Left ventricle myocardium superior (tissue), 1 donor: ENCODE measurements around the gene PICALM. TPM values are rescaled to one million over a fixed set of nuclear protein-coding genes. Genes with fewer than 3 reads are reported as not detected.
"Not testable (repeated sequence)": the region's sequence is repeated elsewhere in the genome, so short reads cannot be mapped to it uniquely, and the experiment has no call there.

Experiments used
- ATAC-seq: fragments of 200-7000 bp; cut with Tn5 transposase; one replicate; pipeline ENCODE4 v1.9.1; 2020; ENCODE audit warnings: mild to moderate bottlenecking, moderate library complexity
- DNase-seq: peaks from one replicate; pipeline ENCODE4 v3.0.0-alpha.2; 2020
- intact Hi-C: fragments of 100-400 bp; cut with micrococcal nuclease; formaldehyde crosslinking; loops from one replicate; pipeline ENCODE4 v1.11.0; 2022
- total RNA-seq: library from RNA; stranded (reverse); fragmentation: NEBNext Ultra II Directional; extraction: Animal tissue kit (Norgen Biotek cat#: 25700); gene quantifications from one replicate; pipeline ENCODE4 v1.2.1, GENCODE V29; 2021
- donor health status: DM: no; HTN: yes; CAD: no; lungs with severe emphysema.

PICALM gene
- total RNA-seq, 1 donor from 2014 or later = 122 TPM

- ATAC-seq (no peak), DNase-seq (no peak)
- intact Hi-C loops = no loop called here
Measured at GRCh38 chr11:86014221-86014620, 54.7 kb downstream of the PICALM start.

- DNase-seq (no peak), ATAC-seq (no peak)
- intact Hi-C loops = no loop called here
Measured at GRCh38 chr11:86013713-86014112, 55.2 kb downstream of the PICALM start.

DNA sequence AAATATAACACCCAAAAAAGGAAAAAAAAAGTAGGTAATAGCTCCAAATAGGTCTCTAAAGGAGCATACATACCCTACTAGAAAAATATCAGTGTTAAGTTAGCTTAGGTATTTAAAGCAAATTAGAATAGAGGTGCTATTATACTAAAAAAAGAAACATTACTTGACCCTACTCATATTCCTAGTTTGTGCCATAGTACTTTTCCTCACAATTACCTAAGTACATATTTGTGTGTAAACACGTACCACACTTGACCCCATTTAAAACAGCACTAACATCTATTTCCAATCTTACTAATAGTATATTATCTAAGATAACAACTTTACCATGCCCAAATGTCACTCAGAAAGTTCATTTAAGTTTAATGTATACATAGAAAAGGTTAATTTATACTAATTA lies 57.7 kb downstream of the PICALM start:
- ATAC-seq = no peak
- intact Hi-C loops = no loop called here
- no peak for DNase-seq

DNA sequence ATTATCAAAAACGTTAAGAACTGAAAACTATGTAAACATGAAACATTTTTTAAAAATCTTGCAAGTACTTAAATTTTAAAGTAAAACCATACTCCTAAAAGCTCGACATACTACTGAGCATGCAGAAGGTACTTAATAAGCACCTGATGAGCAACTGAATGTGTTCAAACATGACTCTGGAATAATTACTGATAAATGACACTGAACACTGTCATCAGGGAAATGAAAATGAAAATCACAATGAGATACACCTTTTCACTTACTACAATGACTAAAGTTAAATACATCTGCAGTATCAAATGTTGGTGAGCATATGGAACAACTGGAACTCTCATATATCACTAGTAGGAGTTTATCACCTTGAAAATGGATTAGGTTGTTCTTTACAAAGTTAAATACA lies 65.2 kb downstream of the PICALM start:
- intact Hi-C loops = no loop called here
- ATAC-seq = no peak
- no peak for DNase-seq

DNA sequence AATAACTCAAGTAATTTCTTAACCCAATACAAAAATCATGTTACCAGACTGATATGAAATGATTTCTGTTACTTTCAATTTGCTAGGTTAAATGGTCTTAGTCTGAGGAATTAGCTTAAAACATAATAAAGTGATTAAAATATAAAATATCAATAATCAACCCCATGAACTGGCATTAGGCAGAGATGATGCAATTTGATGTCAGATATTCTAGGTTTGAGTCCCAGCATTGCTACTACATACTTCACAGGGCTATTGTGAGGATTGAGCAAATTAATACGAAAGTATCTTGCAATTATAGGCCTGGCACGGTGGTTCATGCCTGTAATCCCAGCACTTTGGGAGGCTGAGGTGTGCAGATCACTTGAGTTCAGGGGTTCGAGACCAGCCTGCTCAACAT lies 66.5 kb downstream of the PICALM start:
- ATAC-seq (no peak), DNase-seq (no peak)
- intact Hi-C loops = no loop called here

DNA sequence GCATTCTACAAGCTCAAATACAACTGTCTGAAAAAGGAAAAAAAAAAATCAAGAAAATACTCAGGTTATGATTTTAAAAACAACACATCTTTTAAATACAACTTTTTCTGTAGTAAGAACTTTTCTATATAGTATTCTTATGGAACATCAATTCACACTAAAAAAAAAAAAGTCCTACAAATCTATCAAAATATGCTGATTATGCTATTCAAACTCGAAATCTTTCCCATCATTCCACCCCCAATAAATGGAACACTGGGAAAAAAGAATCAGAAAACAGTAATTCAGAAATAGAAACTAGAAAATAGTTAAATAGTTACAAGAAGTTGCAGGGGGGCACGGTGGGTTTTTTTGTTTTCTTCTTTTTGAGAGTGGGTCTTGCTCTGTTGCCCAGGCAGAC lies 77.4 kb downstream of the PICALM start:
- intact Hi-C loops = no loop called here
- DNase-seq (no peak), ATAC-seq (no peak)

GRCh38 chr11:85989746-85990145 lies 79.1 kb downstream of the PICALM start:
- intact Hi-C loops = no loop called here
- ATAC-seq = no peak
- no peak for DNase-seq

DNA sequence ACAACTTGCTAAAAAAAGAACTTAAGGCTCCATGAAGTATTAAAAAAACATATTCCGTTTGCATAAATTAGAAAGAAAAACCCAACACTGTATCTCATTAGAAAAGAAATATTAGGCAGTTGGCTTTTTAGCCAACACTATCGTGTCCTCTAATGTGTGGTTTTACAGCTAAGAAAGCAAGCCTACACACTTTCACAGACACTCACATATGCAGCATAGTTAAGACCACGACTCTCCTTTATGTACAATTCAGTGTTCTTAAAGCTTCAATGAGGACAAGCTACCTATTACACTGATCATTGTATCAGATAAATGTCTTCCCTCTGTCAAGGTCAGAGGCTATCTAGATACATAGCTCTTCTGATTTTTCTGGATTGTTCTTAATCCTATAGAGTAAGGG lies 80.1 kb downstream of the PICALM start:
- no peak for ATAC-seq
- DNase-seq = no peak
- intact Hi-C loops = no loop called here

DNA sequence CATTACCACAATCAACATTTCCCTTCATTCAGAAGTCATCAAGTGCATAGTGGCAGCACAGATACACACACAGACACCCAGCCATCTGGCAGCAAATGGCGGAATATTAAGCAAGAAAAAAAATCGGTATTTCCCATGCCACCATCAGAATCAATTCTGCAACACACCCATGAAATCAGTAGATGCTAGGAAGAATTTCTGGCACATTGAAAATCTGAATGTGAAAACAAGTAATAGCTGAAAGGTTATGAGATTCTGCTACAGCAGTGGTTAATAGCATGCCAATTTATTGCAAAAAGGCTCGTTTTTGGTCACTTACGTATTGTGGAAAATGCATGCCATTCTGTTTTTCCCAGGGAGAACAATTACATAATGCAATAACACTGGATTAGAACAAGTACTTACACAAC lies 91.1 kb downstream of the PICALM start:
- intact Hi-C loops = no loop called here
- peak; percentile 81 for ATAC-seq
- no peak for DNase-seq

- ATAC-seq (no peak), DNase-seq (no peak)
- intact Hi-C loops = no loop called here
Measured at GRCh38 chr11:85976525-85976924, 92.4 kb downstream of the PICALM start.

DNA sequence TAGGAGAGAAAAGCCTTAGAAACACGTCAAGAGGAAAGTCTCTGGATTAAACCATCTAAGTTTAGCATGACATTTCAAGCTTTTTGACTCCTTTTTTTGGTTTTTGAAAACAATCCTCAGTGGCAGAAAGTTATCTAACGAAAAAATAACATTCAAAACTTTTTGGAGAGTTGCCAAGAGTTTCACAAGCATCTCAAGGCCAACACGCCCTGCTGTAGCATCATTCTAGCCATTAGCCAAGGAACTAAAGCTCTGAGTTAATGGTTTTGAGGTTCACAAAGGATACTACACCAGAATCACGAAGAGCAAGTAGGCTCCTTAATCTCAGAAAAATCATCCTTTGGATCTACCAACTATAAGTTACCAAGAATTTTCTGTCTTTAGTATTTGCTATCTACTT lies 94.8 kb downstream of the PICALM start:
- no peak for DNase-seq
- peak; percentile 21 for ATAC-seq

GRCh38 chr11:85970593-85970992 lies 98.3 kb downstream of the PICALM start:
- no peak for ATAC-seq
- no peak for DNase-seq
- intact Hi-C loops = no loop called here

More for the DNA sequence above, 94.8 kb downstream of the PICALM start:
- intact Hi-C loops = no loop called here

DNA sequence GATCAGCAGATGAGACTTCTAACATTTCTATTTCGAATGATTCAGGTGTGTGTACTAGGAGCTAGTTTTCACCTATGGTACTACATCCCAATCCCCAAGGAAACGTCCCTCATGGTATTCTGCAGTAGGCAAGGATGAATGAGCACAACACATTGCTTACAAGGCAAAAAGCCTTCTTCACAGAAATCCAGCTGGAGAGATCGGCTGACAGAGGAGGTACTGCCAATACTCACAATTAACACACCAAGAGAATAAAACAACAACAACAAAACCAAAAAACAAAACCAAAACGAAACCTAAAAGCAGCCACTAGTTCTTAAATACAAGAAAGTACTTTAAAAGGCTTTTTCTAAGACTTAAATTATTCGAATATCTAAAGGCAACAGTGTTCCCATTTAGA lies 101.4 kb downstream of the PICALM start:
- no peak for DNase-seq
- no peak for ATAC-seq
- intact Hi-C loops = no loop called here

DNA sequence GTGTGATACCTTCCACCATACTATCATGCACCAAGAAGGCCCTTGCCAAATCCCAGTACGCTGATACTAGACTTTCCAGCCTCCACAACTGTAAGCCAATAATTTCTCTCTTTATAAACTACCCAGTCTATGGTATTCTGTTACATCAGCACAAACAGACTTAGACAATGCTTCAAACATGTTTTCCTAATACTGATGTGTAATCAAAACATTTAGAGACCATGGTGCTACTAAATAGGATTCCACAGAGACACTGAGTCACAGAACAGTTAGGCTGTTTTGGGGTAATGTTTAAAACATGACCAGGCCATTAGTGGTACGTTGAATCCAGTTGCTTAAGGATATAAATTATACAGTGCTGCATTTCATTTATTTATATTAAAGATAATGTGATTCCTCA lies 103.7 kb downstream of the PICALM start:
- no peak for DNase-seq
- ATAC-seq = no peak
- intact Hi-C loops = no loop called here

DNA sequence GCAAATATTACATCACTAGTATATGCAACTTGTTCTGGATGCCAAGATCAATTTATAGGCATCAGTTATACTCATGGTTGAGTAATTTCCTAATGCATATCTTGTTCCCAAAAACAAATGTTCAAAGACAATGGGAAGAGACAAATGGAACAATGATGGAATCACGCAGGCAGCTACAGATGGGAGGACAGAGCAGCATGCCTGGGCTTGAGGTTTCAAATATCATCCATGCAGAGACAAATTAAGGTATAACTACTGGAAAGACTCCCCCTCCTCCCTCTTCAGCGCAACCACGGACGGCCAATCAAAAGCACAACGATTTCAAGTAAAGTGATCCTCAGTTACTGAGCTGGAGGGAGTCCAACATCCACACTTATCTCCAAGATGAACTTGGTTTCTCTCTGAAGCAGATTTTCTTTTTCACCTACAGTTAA lies 106.9 kb downstream of the PICALM start:
- ATAC-seq = peak; percentile 41
- intact Hi-C loops = no loop called here
- DNase-seq = no peak

- intact Hi-C loops = no loop called here
- ATAC-seq (peak; percentile 31), DNase-seq (no peak)
Measured at GRCh38 chr11:85961130-85961529, 107.8 kb downstream of the PICALM start.

GRCh38 chr11:85960678-85961077 lies 108.2 kb downstream of the PICALM start:
- DNase-seq (no peak), ATAC-seq (no peak)
- intact Hi-C loops = no loop called here

- intact Hi-C loops = no loop called here
- DNase-seq (no peak), ATAC-seq (peak; percentile 54)
Measured at GRCh38 chr11:85955531-85955930, 113.4 kb downstream of the PICALM start.

- intact Hi-C loops = no loop called here
- ATAC-seq (no peak), DNase-seq (no peak)
Measured at GRCh38 chr11:85953491-85954143, 115.3 kb downstream of the PICALM start.

GRCh38 chr11:85952108-85952485 lies 116.8 kb downstream of the PICALM start:
- ATAC-seq, intact Hi-C loops, DNase-seq: not testable (repeated sequence)

DNA sequence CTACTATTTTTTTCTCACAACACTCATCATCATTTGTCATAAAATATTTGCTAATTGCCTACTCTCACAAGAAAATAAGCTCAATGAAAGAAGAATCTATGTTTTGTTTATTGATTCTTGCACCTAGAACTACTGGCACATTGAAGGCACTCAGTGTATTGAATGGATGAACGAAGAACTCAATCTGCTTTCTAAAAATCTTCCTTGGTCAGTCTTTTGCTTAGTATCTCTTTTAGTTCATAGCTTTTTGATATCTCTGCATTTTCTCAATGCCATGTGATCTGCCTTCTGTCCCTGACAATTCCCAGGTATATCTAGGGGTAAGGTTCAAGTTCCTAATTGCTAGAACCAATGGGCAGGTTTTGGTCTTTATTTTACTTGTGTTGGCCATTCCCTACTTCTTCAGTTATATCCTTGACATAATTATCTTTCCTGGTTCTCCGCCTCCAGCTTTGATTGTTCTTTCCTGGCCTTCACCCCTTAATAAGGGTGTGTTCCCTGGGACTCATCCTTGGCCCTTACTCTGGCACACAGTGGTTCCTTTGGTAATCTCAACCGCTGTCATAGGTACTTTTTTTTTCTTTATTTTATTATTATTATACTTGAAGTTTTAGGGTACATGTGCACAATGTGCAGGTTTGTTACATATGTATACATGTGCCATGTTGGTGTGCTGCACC lies 117.3 kb downstream of the PICALM start:
- ATAC-seq (no peak), DNase-seq (no peak)
- intact Hi-C loops = no loop called here
